Rectal smooth muscle tissue (tissue), 1 donor: ENCODE results near the gene CMTM2.

Experiments used
- H3K27ac ChIP-seq: one replicate; pipeline ENCODE4 v1.7.0; 2013; ENCODE audit warnings: low read depth, low read length, inconsistent platforms
- H3K27me3 ChIP-seq: one replicate; pipeline ENCODE4 v1.7.0; 2013; ENCODE audit warnings: low read length; ENCODE audit not compliant: control insufficient read depth, insufficient read depth
- H3K36me3 ChIP-seq: one replicate; pipeline ENCODE4 v1.7.0; 2013; ENCODE audit warnings: low read length; ENCODE audit not compliant: control insufficient read depth, insufficient read depth
- H3K4me1 ChIP-seq: one replicate; pipeline ENCODE4 v1.7.0; 2013; ENCODE audit warnings: low read length; ENCODE audit not compliant: control insufficient read depth, insufficient read depth
- H3K4me3 ChIP-seq: one replicate; pipeline ENCODE4 v1.7.0; 2013; ENCODE audit warnings: low read length
- H3K9ac ChIP-seq: one replicate; pipeline ENCODE4 v1.7.0; 2013; ENCODE audit warnings: low read length

CMTM2 gene

DNA sequence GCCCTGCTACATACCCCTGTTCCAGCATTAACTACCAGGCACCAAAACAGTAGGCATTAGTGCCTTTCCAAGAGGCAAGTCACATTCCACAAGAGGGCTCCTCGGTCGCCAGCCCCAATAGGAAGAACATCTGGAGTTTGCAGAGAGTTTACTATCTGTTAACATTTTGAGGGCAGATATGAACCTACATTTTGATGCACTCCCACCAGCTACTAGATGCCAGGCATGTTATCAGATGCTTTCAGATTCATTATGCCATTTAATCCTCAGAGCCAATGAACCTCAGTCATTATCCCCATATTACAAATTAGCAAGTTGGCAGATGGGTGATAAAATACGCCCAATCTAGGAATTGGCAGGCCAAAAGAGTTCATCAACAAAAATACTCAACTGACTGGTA is 4.2 kb upstream of the CMTM2 start:
- Histone ChIP-seq H3K4me3 (no peak overlapping the region), H3K9ac (no peak overlapping the region), H3K36me3 (no peaks in the 10 kb centered on the region), H3K27me3 (peaks cover 7% of the 10 kb centered on the region), H3K4me1 (no peaks in the 10 kb centered on the region), H3K27ac (no peak overlapping the region)

GRCh38 chr16:66576296-66576695 is 3.0 kb upstream of the CMTM2 start:
- Histone ChIP-seq H3K9ac (no peak overlapping the region), H3K27me3 (peaks cover 7% of the 10 kb centered on the region), H3K27ac (no peak overlapping the region), H3K4me1 (no peaks in the 10 kb centered on the region), H3K36me3 (no peaks in the 10 kb centered on the region), H3K4me3 (no peak overlapping the region)

- Histone ChIP-seq H3K27me3 (peaks cover 7% of the 10 kb centered on the region), H3K4me3 (no peak overlapping the region), H3K4me1 (no peaks in the 10 kb centered on the region), H3K36me3 (no peaks in the 10 kb centered on the region), H3K27ac (no peak overlapping the region), H3K9ac (no peak overlapping the region)
Observed at GRCh38 chr16:66580605-66581209, 1.4 kb downstream of the CMTM2 start.

- peaks cover 7% of the 10 kb centered on the region for H3K27me3 ChIP-seq
- no peak overlapping the region for H3K9ac ChIP-seq
- no peak overlapping the region for H3K27ac ChIP-seq
- H3K4me3 ChIP-seq: no peak overlapping the region
- H3K36me3 ChIP-seq: no peaks in the 10 kb centered on the region
- H3K4me1 ChIP-seq: no peaks in the 10 kb centered on the region
Observed at GRCh38 chr16:66581246-66581952, 2.1 kb downstream of the CMTM2 start.

- no peak overlapping the region for H3K9ac ChIP-seq
- H3K4me1 ChIP-seq: no peaks in the 10 kb centered on the region
- no peak overlapping the region for H3K4me3 ChIP-seq
- H3K27me3 ChIP-seq: no peaks in the 10 kb centered on the region
- no peaks in the 10 kb centered on the region for H3K36me3 ChIP-seq
- H3K27ac ChIP-seq: no peak overlapping the region
Observed at GRCh38 chr16:66585481-66586239, 6.4 kb downstream of the CMTM2 start.

GRCh38 chr16:66587881-66588600 is 8.8 kb downstream of the CMTM2 start:
- Histone ChIP-seq H3K4me3 (no peak overlapping the region), H3K27me3 (no peaks in the 10 kb centered on the region), H3K4me1 (no peaks in the 10 kb centered on the region), H3K27ac (no peak overlapping the region), H3K9ac (no peak overlapping the region), H3K36me3 (no peaks in the 10 kb centered on the region)

DNA sequence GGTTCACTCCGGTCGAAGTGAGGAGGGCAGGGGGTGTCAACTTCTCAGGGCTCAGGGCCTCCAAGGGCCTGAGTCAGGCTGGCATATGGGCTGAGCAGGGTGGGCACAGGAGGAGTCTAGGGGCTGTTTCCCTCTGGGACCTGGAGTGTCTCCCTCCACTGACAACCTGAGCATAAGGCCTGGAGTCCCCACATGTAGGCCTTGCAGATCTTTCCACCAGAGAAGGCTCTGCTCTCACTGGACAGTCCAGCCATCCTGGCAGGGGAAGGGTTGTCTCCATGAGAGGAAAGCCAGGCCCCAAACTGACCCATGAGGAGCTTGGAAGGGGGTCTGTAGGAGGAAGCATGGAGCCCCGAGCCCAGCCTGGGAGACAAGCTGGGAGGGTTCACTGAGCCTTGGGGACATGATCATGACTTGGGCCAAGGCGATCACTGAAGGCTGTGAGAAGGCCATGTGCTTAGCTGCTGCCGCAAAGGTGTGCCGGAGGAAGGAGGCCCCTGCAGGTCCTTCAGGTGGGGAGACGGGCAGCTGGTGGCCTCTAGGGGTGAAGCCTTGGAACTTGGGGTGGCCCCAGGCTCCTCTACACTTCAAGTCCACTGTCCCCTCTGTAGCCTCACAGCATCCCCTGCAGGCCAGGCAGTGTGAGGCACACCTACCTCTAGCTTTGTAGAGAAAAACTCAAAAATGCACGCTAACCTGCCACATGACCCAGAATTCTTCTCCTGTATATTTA is 9.9 kb downstream of the CMTM2 start:
- no peaks in the 10 kb centered on the region for H3K27me3 ChIP-seq
- no peak overlapping the region for H3K9ac ChIP-seq
- H3K36me3 ChIP-seq: no peaks in the 10 kb centered on the region
- no peak overlapping the region for H3K27ac ChIP-seq
- no peak overlapping the region for H3K4me3 ChIP-seq
- H3K4me1 ChIP-seq: no peaks in the 10 kb centered on the region

- H3K27ac ChIP-seq: no peak overlapping the region
- H3K4me1 ChIP-seq: no peaks in the 10 kb centered on the region
- H3K27me3 ChIP-seq: no peaks in the 10 kb centered on the region
- H3K9ac ChIP-seq: no peak overlapping the region
- H3K4me3 ChIP-seq: no peak overlapping the region
- no peaks in the 10 kb centered on the region for H3K36me3 ChIP-seq
Observed at GRCh38 chr16:66590322-66590721, 11.1 kb downstream of the CMTM2 start.

DNA sequence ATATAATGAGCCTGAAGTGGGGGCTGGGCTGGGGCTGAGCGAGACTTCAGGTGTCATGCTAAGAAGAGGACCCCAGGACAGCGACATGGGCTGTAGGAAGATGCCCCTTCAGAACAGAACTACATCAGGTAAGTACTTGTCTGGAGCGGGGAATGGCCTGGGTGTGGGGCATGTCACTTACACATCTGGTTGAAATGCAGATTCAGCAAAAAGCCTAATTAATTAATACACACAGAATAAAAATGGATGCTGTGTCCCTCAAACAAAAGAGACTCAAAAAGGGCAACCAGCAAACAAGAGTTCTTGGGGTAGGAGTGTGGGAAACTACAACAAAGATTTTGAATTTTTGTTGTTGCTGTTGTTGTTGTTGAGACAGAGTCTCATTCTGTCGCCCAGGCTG is 11.8 kb downstream of the CMTM2 start:
- H3K9ac ChIP-seq: no peak overlapping the region
- no peak overlapping the region for H3K27ac ChIP-seq
- no peaks in the 10 kb centered on the region for H3K36me3 ChIP-seq
- no peaks in the 10 kb centered on the region for H3K4me1 ChIP-seq
- no peaks in the 10 kb centered on the region for H3K27me3 ChIP-seq
- H3K4me3 ChIP-seq: no peak overlapping the region

- Histone ChIP-seq H3K4me3 (no peak overlapping the region), H3K36me3 (no peaks in the 10 kb centered on the region), H3K27ac (no peak overlapping the region), H3K9ac (no peak overlapping the region), H3K27me3 (no peaks in the 10 kb centered on the region), H3K4me1 (no peaks in the 10 kb centered on the region)
Observed at GRCh38 chr16:66592241-66592640, 13.0 kb downstream of the CMTM2 start.

DNA sequence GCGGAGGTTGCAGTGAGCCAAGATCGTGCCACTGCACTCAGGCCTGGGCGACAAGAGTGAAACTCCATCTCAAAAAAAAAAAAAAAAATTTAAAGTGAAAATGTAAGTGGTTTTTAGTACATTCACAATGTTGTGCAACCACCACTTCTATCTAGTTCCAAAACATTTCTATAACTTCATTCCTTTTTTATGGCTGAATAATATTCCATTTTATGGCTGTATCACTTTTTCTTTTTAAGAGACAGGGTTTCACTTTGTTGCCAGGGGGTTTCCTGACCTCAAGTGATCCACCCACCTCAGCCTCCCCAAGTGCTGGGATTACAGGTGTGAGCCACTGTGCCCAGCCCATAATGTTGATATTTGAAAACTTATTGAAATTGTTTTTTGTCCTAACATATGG is 13.6 kb downstream of the CMTM2 start:
- H3K4me3 ChIP-seq: no peak overlapping the region
- H3K27me3 ChIP-seq: no peaks in the 10 kb centered on the region
- H3K4me1 ChIP-seq: no peaks in the 10 kb centered on the region
- no peaks in the 10 kb centered on the region for H3K36me3 ChIP-seq
- no peak overlapping the region for H3K27ac ChIP-seq
- H3K9ac ChIP-seq: no peak overlapping the region

DNA sequence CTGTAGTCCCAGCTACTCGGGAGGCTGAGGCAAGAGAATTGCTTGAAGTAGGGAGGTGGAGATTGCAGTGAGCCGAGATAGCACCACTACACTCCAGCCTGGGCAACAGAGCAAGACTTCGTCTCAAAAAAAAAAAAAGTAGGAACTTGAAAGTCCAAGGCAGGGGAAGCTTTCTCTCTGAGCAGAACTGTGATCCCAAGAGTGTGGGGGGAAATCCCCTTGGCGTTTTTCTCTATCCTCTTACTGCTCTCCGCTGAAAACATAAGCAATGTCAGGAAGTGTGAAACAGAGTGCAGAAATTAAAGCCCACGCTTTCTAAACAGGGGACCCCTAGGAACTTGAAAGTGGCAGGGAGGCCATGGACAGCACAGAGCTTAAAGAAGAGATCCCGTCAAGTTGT is 15.5 kb downstream of the CMTM2 start:
- H3K27me3 ChIP-seq: no peaks in the 10 kb centered on the region
- no peaks in the 10 kb centered on the region for H3K4me1 ChIP-seq
- no peak overlapping the region for H3K27ac ChIP-seq
- no peak overlapping the region for H3K9ac ChIP-seq
- H3K4me3 ChIP-seq: no peak overlapping the region
- H3K36me3 ChIP-seq: no peaks in the 10 kb centered on the region
